ENCODE data around the gene FOXD4L6. TPM values are rescaled to one million over a fixed set of nuclear protein-coding genes. Genes with fewer than 3 reads are reported as not detected.
"Not testable (repeated sequence)": the region's sequence is repeated elsewhere in the genome, so short reads cannot be mapped to it uniquely, and the experiment has no call there.

FOXD4L6 gene
- total RNA-seq, 1 donor from 2014 or later = not detected

DNA sequence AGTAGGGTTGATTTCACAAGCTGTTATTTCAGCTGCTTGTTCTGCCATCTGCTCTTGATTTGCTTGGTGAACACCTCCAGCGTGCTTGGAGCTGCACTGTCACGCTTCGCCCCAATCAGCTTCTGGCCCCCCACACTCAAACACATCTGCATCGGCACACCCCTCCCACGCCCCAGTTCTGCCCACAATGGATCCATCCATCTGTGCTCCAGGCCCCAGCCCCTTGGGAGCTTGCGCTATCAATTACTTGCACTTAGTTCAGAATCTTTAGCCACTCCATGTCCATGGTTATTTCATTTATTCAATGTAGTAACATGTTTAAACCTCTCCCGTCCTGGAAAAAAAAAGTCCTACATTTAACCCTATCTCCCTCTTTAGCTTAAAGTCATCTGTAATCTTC is 28.0 kb downstream of the FOXD4L6 start:
- intact Hi-C loops (cut with micrococcal nuclease) = not testable (repeated sequence)

- intact Hi-C loops (cut with micrococcal nuclease) = not testable (repeated sequence)
Observed at GRCh38 chr9:41098759-41099158, 29.7 kb downstream of the FOXD4L6 start.

DNA sequence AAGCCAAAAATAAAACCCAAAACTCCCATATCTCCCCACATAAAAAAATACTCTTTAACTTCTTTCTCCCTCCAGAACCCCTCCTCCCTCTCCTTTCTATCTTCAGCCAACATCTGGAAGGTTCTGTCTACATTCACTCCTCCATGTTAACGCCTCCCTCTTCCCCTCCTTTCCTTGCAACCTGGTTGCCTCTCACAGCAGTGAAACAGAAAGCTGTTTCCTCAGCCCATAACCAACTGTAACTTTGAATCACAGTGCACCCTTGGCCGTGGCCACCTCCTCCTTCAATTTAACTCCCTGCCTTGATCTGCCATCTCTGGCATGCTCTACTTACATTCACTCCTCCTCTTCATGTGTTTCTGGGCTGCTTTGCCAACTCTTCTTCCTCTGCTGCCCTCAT is 33.4 kb downstream of the FOXD4L6 start:
- intact Hi-C loops (cut with micrococcal nuclease) = not testable (repeated sequence)

GRCh38 chr9:41094010-41094773 is 34.3 kb downstream of the FOXD4L6 start:
- intact Hi-C loops (cut with micrococcal nuclease) = not testable (repeated sequence)

DNA sequence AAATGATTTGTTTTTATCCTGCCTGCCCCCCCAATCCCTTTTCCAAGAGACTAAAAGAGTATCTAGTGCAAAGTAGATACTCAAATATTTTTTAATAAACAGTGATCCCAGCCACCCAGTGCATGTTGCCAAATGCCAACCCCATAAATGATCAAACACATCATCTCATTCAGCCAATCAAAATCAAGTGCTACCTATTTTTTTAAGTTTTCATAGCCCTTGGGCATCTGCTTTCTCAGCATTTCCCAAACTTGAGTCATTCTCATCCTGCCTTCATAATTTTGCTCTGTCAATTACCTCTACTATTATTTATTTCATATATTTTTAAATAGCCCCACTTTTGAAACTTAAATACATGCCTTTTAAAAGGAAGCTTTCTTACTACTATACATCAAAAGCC is 37.6 kb downstream of the FOXD4L6 start:
- intact Hi-C loops (cut with micrococcal nuclease) = not testable (repeated sequence)

GRCh38 chr9:41090386-41090785 is 38.1 kb downstream of the FOXD4L6 start:
- intact Hi-C loops (cut with micrococcal nuclease) = not testable (repeated sequence)

- intact Hi-C loops (cut with micrococcal nuclease) = not testable (repeated sequence)
Observed at GRCh38 chr9:41088450-41089059, 39.9 kb downstream of the FOXD4L6 start.

- intact Hi-C loops (cut with micrococcal nuclease) = not testable (repeated sequence)
Observed at GRCh38 chr9:41087929-41088328, 40.6 kb downstream of the FOXD4L6 start.

- intact Hi-C loops (cut with micrococcal nuclease) = not testable (repeated sequence)
Observed at GRCh38 chr9:41087157-41087780, 41.2 kb downstream of the FOXD4L6 start.

DNA sequence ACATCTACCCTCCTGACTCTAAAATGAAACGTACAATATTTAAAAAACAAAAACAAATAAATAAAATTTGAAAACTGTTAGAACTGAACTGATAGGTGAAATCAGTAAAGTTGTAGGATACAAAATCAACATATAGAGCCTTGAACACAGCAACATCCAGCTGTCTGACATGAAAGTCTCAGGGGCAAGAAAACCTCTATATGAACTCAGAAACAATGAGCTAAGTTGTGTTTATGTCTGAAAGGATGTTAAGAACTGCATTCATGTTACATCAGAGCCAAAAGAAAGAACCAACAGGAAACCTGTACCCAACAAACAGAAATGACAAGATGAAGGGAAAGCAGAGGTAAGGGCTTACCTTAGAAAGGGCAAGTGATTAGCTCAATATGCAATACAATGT is 41.8 kb downstream of the FOXD4L6 start:
- intact Hi-C loops (cut with micrococcal nuclease) = not testable (repeated sequence)

- intact Hi-C loops (cut with micrococcal nuclease) = not testable (repeated sequence)
Observed at GRCh38 chr9:41086215-41086614, 42.3 kb downstream of the FOXD4L6 start.

DNA sequence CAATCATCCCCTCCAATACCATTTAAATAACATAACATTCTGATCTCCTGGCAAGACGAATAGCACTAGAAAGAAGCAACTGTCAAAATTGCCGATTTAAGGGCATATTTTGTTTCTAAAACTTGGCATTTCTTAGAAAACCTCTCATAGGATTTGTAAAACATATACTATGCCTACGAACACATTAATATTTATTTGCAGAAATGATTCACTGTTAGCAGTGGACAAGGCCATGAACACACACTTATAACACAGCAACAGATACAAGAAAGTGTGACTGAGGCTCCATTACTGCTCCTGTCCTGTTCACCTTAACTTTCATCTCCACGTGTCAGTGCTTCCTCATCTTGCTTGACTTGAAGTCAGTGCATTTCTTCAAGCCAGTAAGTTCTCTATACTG is 46.1 kb downstream of the FOXD4L6 start:
- intact Hi-C loops (cut with micrococcal nuclease) = not testable (repeated sequence)

DNA sequence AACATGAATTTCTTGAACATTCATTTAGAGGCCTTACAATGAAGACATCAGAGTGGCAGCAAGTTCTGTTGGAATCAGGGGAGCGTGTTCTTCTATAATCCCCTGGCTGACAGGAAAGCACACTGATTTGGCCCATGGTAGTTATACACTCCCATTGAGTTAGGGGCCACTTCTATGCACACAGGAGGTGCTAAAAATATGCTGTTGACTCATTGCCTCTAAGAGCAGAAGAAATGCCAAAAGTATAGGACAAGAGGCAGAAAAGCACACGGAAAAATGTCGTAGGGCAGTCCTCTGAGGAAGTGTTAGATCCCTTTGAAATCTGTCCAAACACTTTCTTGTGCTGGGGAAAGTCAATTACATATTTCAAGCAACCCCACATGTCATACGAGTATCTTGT is 49.0 kb downstream of the FOXD4L6 start:
- intact Hi-C loops (cut with micrococcal nuclease) = not testable (repeated sequence)

DNA sequence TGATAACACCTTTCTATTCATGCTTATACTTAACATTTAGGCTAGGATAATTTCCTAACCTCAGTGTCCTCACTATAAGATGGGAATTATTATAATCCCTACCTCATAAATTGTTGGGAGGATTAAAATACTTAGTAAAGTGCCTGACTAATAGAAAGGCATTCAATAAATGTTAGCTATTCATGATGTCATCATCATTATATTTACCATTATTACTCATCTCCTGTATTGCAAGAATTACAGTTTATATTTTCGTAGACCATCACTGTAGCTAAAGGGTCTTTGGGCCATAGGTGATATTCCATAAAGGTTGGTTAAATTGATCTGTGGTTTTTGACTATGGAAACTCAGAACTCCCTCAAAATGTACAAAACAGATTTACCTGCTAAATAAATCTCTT is 50.9 kb downstream of the FOXD4L6 start:
- intact Hi-C loops (cut with micrococcal nuclease) = not testable (repeated sequence)

Other genes with a start within 250 kb of the FOXD4L6 start
- gene ZNG1F, start 60.6 kb upstream of the FOXD4L6 start, total RNA-seq = 6.0 and 10.1 TPM in 2 replicates